ENCODE data around the gene SPINK7. TPM values are rescaled to one million over a fixed set of nuclear protein-coding genes. Genes with fewer than 3 reads are reported as not detected.
"Not testable (repeated sequence)": the region's sequence is repeated elsewhere in the genome, so short reads cannot be mapped to it uniquely, and the experiment has no call there.

Gene SPINK7
- total and polyA plus RNA-seq, 5 donors, result not detected

DNA sequence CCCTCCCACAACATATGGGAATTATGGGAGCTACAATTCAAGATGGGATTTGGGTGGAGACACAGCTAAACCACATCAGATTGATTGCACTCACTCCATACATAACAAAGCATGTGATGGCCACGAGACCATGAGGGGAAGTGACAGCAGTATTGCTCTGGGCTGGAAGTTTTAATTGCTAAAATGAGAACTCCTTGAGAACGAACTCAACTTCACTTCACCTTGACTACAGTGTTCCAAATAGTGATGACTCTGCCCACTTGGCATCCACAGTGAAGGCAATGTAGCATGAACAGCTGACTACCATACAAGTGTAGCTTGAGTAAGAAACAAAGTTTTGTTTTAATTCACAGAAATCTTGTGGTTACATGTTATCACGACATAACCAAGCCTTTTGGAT lies 739 bp upstream of the SPINK7 start:
- intact Hi-C loops (cut with DNase I), result no loop called here
- no peak overlapping the region for H3K27ac ChIP-seq (ENCODE audit: low read length)
- 82% methylated on average over 3 of the region's 3 CpGs for WGBS
- no peaks in the 10 kb centered on the region for H3K27me3 ChIP-seq (ENCODE audit: control insufficient read depth, insufficient read depth)
- H3K4me3 ChIP-seq (ENCODE audit: low read length), result no peak overlapping the region
- no peaks in the 10 kb centered on the region for H3K9me3 ChIP-seq (ENCODE audit: control insufficient read depth, low read length)
- H3K4me1 ChIP-seq (ENCODE audit: control insufficient read depth, insufficient read depth, low read length), result peaks cover 2% of the 10 kb centered on the region
- no peak for DNase-seq
- no peak for ATAC-seq

DNA sequence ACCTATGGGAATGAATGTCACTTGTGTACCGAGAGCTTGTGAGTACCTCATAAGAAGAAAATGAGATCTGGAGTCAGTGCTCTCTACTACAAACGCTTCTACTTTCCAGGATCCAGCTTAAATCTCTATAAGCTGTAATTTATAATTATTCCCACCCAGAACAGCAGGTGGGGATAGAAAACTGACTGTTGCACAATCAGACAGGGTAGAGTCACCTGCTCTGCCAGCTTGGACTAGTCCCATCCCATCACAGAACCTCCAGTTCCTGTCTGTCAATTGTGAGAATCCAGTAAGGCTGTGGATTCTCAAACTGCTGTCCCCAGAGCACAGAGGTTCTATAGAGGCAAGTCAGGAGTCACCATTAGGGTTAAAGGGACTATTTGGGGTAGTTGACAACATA lies 2.0 kb downstream of the SPINK7 start:
- no peaks in the 10 kb centered on the region for H3K27me3 ChIP-seq (ENCODE audit: control insufficient read depth, insufficient read depth)
- WGBS, result 82% methylated on average over 2 of the region's 2 CpGs
- DNase-seq, result no peak
- no peak overlapping the region for H3K4me3 ChIP-seq (ENCODE audit: low read length)
- peaks cover 2% of the 10 kb centered on the region for H3K4me1 ChIP-seq (ENCODE audit: control insufficient read depth, insufficient read depth, low read length)
- intact Hi-C loops (cut with DNase I), result no loop called here
- ATAC-seq, result no peak
- no peaks in the 10 kb centered on the region for H3K9me3 ChIP-seq (ENCODE audit: control insufficient read depth, low read length)
- no peak overlapping the region for H3K27ac ChIP-seq (ENCODE audit: low read length)

DNA sequence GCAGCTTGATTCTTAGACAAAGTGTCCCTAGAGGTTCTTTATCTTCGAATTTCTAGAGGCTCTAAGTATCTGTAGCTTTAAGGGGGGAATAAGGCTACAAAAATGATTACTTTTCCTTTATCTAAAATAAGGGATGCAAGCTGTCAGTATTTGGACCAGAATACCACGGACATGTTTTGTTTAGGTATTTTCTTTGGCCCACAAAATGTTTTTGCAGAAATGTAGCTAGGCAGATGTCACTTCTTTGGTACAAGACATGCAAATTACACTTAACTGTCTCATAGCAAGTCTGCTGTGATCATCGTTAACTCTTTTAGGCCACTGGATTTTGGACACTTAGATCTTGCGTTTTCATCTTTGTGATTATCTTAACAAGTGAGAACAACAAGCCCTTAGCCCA lies 2.5 kb downstream of the SPINK7 start:
- WGBS, result 38% methylated on average over 4 of the region's 4 CpGs
- DNase-seq (no peak), ATAC-seq (peak; percentile 31 to 56)
- no peak overlapping the region for H3K4me3 ChIP-seq (ENCODE audit: low read length)
- H3K27ac ChIP-seq (ENCODE audit: low read length), result no peak overlapping the region
- no peaks in the 10 kb centered on the region for H3K27me3 ChIP-seq (ENCODE audit: control insufficient read depth, insufficient read depth)
- intact Hi-C loops (cut with DNase I), result no loop called here
- no peaks in the 10 kb centered on the region for H3K9me3 ChIP-seq (ENCODE audit: control insufficient read depth, low read length)
- peaks cover 2% of the 10 kb centered on the region for H3K4me1 ChIP-seq (ENCODE audit: control insufficient read depth, insufficient read depth, low read length)

DNA sequence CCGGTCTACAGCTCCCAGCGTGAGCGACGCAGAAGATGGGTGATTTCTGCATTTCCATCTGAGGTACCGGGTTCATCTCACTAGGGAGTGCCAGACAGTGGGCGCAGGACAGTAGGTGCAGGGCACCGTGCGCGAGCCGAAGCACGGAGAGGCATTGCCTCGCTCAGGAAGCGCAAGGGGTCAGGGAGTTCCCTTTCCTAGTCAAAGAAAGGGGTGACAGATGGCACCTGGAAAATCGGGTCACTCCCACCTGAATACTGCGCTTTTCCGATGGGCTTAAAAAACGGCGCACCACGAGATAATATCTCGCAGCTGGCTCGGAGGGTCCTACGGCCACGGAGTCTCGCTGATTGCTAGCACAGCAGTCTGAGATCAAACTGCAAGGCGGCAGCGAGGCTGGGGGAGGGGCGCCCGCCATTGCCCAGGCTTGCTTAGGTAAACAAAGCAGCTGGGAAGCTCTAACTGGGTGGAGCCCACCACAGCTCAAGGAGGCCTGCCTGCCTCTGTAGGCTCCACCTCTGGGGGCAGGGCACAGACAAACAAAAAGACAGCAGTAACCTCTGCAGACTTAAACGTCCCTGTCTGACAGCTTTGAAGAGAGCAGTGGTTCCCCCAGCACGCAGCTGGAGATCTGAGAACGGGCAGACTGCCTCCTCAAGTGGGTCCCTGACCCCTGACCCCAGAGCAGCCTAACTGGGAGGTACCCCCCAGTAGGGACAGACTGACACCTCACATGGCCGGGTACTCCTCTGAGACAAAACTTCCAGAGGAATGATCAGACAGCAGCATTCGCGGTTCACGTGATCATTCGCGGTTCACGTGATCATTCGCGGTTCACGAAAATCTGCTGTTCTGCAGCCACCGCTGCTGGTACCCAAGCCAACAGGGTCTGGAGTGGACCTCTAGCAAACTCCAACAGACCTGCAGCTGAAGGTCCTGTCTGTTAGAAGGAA lies 8.1 kb downstream of the SPINK7 start:
- H3K4me1 ChIP-seq (ENCODE audit: control insufficient read depth, insufficient read depth, low read length); H3K27ac ChIP-seq (ENCODE audit: low read length); ATAC-seq; H3K27me3 ChIP-seq (ENCODE audit: control insufficient read depth, insufficient read depth); H3K4me3 ChIP-seq (ENCODE audit: low read length); H3K9me3 ChIP-seq (ENCODE audit: control insufficient read depth, low read length); intact Hi-C loops (cut with DNase I): not testable (repeated sequence)
- peak in 1 of 3 donors; percentile 54 for DNase-seq
- WGBS, result 58% methylated on average over 42 of the region's 42 CpGs

DNA sequence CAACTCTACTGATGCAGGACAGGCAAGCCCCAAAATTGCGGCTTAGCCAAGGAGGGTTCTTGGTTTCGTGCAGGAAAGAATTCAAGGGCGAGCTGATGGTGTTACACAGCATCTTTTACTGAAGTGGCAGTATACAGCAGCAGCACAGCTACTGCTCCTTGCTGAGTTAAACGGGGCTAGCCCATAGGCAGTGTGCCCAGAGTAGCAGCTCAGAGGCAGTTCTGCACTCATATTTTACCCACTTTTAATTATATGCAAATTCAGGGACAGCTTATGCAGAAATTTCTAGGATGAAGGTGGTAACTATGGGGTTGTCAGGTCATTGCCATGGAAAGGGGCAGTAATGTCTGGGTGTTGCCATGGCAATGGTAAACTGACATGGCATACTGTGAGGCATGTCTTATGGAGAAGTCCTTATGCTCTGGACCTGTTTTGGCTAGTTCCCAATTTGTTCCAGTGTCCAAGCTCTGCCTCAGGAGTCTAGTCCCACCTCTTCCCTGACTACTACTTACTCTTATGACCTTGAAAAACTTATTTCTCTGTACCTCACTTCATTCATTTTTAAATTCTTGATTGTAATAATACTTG lies 21.1 kb downstream of the SPINK7 start:
- intact Hi-C loops (cut with DNase I), result no loop called here
- Histone ChIP-seq H3K4me1 (ENCODE audit: control insufficient read depth, insufficient read depth, low read length) (no peaks in the 10 kb centered on the region), H3K27ac (ENCODE audit: low read length) (no peak overlapping the region), H3K4me3 (ENCODE audit: low read length) (no peak overlapping the region), H3K9me3 (ENCODE audit: control insufficient read depth, low read length) (no peaks in the 10 kb centered on the region), H3K27me3 (ENCODE audit: control insufficient read depth, insufficient read depth) (no peaks in the 10 kb centered on the region)
- DNase-seq (no peak), ATAC-seq (no peak)
- 90% methylated on average over 4 of the region's 4 CpGs for WGBS

DNA sequence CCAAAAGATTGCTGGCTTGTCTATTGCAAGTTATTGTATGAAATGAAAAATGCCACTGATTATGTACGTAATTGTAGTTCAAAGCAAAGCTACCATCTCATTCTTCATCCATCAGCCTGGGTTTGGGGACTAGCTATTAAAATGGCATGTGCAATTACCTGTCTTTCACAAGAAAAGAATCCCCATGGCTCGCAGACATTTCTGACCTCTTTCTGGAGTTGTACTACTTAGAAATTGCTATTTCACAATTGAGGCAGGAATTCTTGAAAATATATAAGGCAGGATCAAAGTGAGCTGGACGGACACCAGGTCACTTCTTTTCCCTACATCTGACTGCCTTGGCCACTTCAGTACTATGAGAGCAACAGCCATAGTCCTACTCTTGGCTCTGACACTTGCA lies 23.0 kb downstream of the SPINK7 start, which contains the start of gene SPINK9:
Gene SPINK9, plus strand, starts transcription at position 301 of the 400 bp plus-strand sequence. Its CDS starts 55 bp downstream, at position 356.
- Histone ChIP-seq H3K27me3 (ENCODE audit: control insufficient read depth, insufficient read depth) (no peaks in the 10 kb centered on the region), H3K9me3 (ENCODE audit: control insufficient read depth, low read length) (no peaks in the 10 kb centered on the region), H3K27ac (ENCODE audit: low read length) (no peak within 1 kb of the TSS), H3K4me3 (ENCODE audit: low read length) (no peak within 1 kb of the TSS), H3K4me1 (ENCODE audit: control insufficient read depth, insufficient read depth, low read length) (no peaks in the 10 kb centered on the region)
- intact Hi-C loops (cut with DNase I), result no loop called here
- ATAC-seq, result no peak
- DNase-seq, result no peak
- WGBS, result 95% methylated on average over 3 of the region's 3 CpGs

DNA sequence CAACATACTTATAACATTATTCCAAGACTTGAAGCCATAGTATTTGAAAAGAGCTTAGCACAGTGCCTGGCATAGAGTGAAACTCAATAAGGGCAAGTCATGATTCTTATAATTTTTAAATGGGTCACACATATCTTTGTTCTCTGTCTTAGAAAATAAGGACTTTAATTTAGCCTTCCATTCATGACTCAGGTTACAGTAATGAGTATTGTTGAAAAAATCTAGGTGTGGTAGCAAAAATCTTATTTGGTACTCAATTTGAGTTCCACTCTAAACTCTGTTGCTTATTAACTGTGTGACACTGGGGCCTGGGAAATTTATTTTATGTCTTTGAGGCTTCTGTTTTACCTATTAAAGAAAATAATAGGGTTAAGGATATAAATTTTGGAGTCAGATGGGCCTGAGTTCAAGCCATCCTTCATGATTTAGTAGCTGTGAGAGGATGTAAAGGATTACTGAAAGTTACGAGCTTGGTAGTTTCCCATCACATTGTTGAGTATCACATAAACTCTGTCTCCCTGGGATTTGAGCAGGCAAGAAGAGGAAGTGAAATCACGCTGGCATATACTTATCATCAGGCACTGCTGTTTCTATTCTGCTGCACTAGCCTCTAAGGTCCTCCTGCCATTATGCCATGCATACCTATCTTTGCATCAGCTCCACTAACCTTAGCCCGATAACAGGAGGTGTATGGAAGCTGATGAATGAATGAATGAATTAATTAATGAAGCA lies 24.6 kb downstream of the SPINK7 start:
- no peak for DNase-seq
- no peak for ATAC-seq
- Histone ChIP-seq H3K4me3 (ENCODE audit: low read length) (no peak overlapping the region), H3K9me3 (ENCODE audit: control insufficient read depth, low read length) (no peaks in the 10 kb centered on the region), H3K27ac (ENCODE audit: low read length) (no peak overlapping the region), H3K27me3 (ENCODE audit: control insufficient read depth, insufficient read depth) (no peaks in the 10 kb centered on the region), H3K4me1 (ENCODE audit: control insufficient read depth, insufficient read depth, low read length) (no peaks in the 10 kb centered on the region)
- intact Hi-C loops (cut with DNase I), result no loop called here
- 77% methylated on average over 3 of the region's 3 CpGs for WGBS

DNA sequence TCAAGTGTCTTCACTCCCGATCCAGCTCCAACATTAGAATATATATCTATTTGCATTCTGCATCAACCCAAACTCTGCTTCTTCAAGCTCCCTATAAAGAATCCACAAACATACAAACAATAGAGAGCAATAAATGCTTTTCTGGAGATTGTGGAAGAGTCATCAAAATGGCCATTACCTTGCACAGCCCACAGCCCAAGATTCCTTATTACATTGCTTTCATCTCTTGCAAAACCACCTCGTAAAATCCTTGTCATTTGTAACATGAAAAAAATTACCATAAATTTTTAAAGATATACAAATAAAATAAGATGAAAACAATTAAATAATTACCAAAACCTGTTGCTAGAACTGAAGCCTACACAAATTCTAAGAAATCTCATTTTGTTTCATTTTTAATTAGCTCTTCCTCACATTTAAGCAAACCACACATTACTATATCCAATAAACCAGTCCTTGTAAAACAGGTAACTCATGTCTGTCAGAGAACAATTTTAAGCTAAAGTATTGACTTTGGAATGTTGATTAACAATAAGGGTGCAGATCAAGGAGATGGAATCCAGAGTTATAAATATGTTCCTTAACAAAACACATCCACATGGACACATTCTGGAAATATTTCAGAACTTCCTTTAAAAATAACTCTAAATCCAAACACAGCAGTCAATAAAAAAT lies 30.3 kb downstream of the SPINK7 start:
- Histone ChIP-seq H3K27me3 (ENCODE audit: control insufficient read depth, insufficient read depth) (no peaks in the 10 kb centered on the region), H3K4me1 (ENCODE audit: control insufficient read depth, insufficient read depth, low read length) (peaks cover 2% of the 10 kb centered on the region), H3K27ac (ENCODE audit: low read length) (no peak overlapping the region), H3K4me3 (ENCODE audit: low read length) (no peak overlapping the region), H3K9me3 (ENCODE audit: control insufficient read depth, low read length) (no peaks in the 10 kb centered on the region)
- DNase-seq (no peak), ATAC-seq (no peak)
- 96% methylated on average over 2 of the region's 2 CpGs for WGBS
- intact Hi-C loops (cut with DNase I), result no loop called here

DNA sequence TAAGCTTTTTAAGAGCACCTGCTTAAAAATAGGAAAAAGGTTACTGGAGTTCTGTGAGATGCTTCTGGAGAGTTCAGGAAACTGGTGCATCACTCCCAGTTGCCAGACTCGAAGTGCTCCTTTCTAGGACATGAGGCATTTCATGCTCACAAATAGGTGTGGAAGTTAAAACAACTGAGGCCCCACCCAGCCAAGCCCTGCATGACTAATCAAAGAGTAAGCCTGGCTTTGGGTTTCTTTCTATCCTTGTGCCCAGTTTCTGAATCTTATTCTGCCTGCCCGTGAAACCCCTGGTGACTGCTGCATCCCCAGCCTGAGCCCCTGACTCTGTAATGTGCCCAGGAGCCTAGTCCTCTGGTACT lies 30.8 kb downstream of the SPINK7 start:
- Histone ChIP-seq H3K4me3 (ENCODE audit: low read length) (no peak overlapping the region), H3K27me3 (ENCODE audit: control insufficient read depth, insufficient read depth) (no peaks in the 10 kb centered on the region), H3K27ac (ENCODE audit: low read length) (no peak overlapping the region), H3K4me1 (ENCODE audit: control insufficient read depth, insufficient read depth, low read length) (peaks cover 2% of the 10 kb centered on the region), H3K9me3 (ENCODE audit: control insufficient read depth, low read length) (no peaks in the 10 kb centered on the region)
- 85% methylated on average over 2 of the region's 2 CpGs for WGBS
- intact Hi-C loops (cut with DNase I), result no loop called here
- no peak for ATAC-seq
- no peak for DNase-seq

DNA sequence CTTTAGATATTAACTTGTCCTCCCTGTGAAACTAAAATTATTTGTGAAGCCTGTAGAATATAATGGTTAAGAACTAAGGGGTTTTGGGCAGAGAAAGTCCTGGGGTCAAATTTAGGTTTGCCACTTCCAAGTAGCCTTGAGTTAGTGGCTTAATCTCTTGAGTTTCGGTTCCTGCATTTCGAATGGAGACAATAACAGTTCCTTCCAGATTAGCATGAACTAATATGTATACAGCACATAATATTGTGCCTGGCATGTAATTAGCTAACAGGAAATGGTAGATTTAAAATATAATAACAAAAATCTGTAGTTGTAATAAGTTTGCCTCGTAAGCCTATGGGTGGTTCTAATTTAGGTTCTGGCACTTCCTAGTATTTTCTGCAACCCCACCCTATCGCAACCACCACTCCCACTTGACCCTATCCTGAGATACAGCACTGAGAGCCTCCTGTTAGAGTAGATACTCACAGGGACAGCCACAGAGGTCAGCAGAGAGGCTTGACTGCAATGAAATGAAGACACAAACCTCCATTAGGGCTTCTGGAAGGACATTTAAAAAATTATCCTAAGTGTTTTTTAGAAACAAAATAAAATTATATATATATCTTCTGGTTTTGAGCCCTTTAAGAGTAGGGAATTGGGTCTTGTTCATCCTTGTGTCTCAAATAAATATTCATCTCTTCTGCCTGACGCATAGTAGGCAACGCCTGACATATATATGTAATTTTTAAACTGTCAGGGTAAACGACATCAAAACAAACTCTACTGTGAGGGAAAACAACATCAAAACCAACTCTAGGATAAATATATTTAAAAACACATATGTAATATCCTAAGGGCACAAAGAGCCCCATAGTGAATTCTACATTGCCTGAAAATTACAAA lies 31.6 kb downstream of the SPINK7 start:
- H3K4me3 ChIP-seq (ENCODE audit: low read length), result no peak overlapping the region
- H3K9me3 ChIP-seq (ENCODE audit: control insufficient read depth, low read length), result no peaks in the 10 kb centered on the region
- DNase-seq (no peak), ATAC-seq (no peak)
- H3K4me1 ChIP-seq (ENCODE audit: control insufficient read depth, insufficient read depth, low read length), result peaks cover 2% of the 10 kb centered on the region
- no peaks in the 10 kb centered on the region for H3K27me3 ChIP-seq (ENCODE audit: control insufficient read depth, insufficient read depth)
- 76% methylated on average over 7 of the region's 7 CpGs for WGBS
- no peak overlapping the region for H3K27ac ChIP-seq (ENCODE audit: low read length)
- intact Hi-C loops (cut with DNase I), result no loop called here

Data from right cardiac atrium (tissue), 5 donors.